ENCODE data around the gene AMPD2.

- TF ChIP-seq HDGF (IDR thresholded peaks at IDR 0.05; ENCODE audit: borderline replicate concordance): no peak
- no peak for TF ChIP-seq SP1 (IDR thresholded peaks at IDR 0.05)
- TF ChIP-seq ARNT (IDR thresholded peaks at IDR 0.05): no peak
- no peak for TF ChIP-seq L3MBTL2 (conservative IDR thresholded peaks at IDR 0.05)
- TF ChIP-seq ZNF384 (IDR thresholded peaks at IDR 0.05): no peak
- TF ChIP-seq FOXK2 (IDR thresholded peaks at IDR 0.05): no peak
Observed at GRCh38 chr1:109659997-109660690, 40.5 kb downstream of the AMPD2 start.
